Tibial nerve (tissue), 4 donors: Measurements from ENCODE around the gene PPP2R3A.

Source experiments
- CTCF ChIP-seq, 5 experiments: fragments of 200-600 bp in 3 of 5; fragments of 450-650 bp in 2 of 5; sonication (generic) in 3 of 5; IDR thresholded peaks; one replicate each; pipeline ENCODE4 v1.5.1; 2016 to 2019; ENCODE audit warnings: antibody characterized with exemption in 5 of 5, mild to moderate bottlenecking in 3 of 5, moderate library complexity in 2 of 5
- EP300 ChIP-seq, 2 donors: sonication (generic); formaldehyde crosslinking; IDR thresholded peaks; one replicate each; pipeline ENCODE4 v1.6.1; 2017; ENCODE audit warnings: antibody characterized with exemption in 2 of 2, mild to moderate bottlenecking in 1 of 2
- POLR2A ChIP-seq, 2 donors: fragments of 450-650 bp; IDR thresholded peaks; one replicate each; pipeline ENCODE4 v1.6.1; 2017; ENCODE audit warnings: antibody characterized with exemption in 2 of 2, mild to moderate bottlenecking in 2 of 2, moderate library complexity in 2 of 2

GRCh38 chr3:136181741-136182140, 216.2 kb downstream of the PPP2R3A start:
- TF ChIP-seq CTCF (IDR thresholded peaks at IDR 0.05), result no peak
- TF ChIP-seq POLR2A (IDR thresholded peaks at IDR 0.05), result no peak
- TF ChIP-seq EP300 (IDR thresholded peaks at IDR 0.05), result no peak
